Mesothelial cell of epicardium (in vitro differentiated cells): Measurements from ENCODE around the gene FNDC7. TPM values are rescaled to one million over a fixed set of nuclear protein-coding genes. Genes with fewer than 3 reads are reported as not detected.

ENCODE experiments used
- DNase-seq, 2 experiments: peaks; one replicate each; pipeline ENCODE4 v3.0.0; 2021; ENCODE audit warnings: low spot score in 2 of 2; ENCODE audit not compliant: unreplicated experiment in 2 of 2
- H3K27ac Mint-ChIP-seq: 2 replicates; pipeline ENCODE4 v1.8.0; 2021; ENCODE audit warnings: mixed read lengths
- H3K27me3 Mint-ChIP-seq: 2 replicates; pipeline ENCODE4 v1.8.0; 2021; ENCODE audit warnings: low read depth, mixed read lengths
- H3K36me3 Mint-ChIP-seq: 2 replicates; pipeline ENCODE4 v1.8.0; 2021; ENCODE audit warnings: mixed read lengths
- H3K4me1 Mint-ChIP-seq: 2 replicates; pipeline ENCODE4 v1.8.0; 2021; ENCODE audit warnings: mixed read lengths
- H3K4me3 Mint-ChIP-seq: 2 replicates; pipeline ENCODE4 v1.8.0; 2021; ENCODE audit warnings: mild to moderate bottlenecking, moderate library complexity, mixed read lengths
- H3K9me3 Mint-ChIP-seq: 2 replicates; pipeline ENCODE4 v1.8.0; 2021; ENCODE audit warnings: mixed read lengths
- total RNA-seq: library from RNA; stranded (reverse); gene quantifications from 3 replicates; pipeline ENCODE4 v1.2.1, GENCODE V29; 2021
- TF ChIP-seq, protein P1 (sequence below): fragments of 200-600 bp; sonication (generic); IDR thresholded peaks from one replicate; pipeline ENCODE4 v1.5.0; 2021; ENCODE audit warnings: antibody characterized with exemption; ENCODE audit not compliant: unreplicated experiment

Gene FNDC7
- total RNA-seq, 1 donor from 2014 or later, result 0.13 TPM

DNA sequence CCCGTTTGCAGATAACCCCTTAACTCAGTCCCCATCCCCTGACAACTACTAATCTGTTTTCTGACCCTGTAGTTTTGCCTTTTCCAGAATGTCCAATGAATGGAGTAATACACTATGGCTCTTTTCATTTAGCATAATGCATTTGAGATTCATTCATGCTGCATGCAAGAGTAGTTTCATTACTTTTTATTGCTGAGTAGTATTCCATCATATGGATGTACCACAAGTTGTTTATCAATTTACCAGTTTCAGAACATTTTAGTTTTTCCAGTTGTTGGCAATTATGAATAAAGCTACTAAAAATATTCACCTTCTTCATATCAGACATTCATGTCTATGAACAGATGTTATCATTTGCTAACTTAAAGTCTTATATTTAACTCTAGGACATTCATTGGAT is 79.1 kb downstream of the FNDC7 start:
- Mint-ChIP-seq H3K4me1 (peaks cover 5% of the 10 kb centered on the region), H3K27me3 (no peaks in the 10 kb centered on the region), H3K4me3 (no peak overlapping the region), H3K27ac (no peak overlapping the region), H3K36me3 (peaks cover 68% of the 10 kb centered on the region), H3K9me3 (peaks cover 39% of the 10 kb centered on the region)
- no peak for DNase-seq
- TF ChIP-seq, protein P1, sequence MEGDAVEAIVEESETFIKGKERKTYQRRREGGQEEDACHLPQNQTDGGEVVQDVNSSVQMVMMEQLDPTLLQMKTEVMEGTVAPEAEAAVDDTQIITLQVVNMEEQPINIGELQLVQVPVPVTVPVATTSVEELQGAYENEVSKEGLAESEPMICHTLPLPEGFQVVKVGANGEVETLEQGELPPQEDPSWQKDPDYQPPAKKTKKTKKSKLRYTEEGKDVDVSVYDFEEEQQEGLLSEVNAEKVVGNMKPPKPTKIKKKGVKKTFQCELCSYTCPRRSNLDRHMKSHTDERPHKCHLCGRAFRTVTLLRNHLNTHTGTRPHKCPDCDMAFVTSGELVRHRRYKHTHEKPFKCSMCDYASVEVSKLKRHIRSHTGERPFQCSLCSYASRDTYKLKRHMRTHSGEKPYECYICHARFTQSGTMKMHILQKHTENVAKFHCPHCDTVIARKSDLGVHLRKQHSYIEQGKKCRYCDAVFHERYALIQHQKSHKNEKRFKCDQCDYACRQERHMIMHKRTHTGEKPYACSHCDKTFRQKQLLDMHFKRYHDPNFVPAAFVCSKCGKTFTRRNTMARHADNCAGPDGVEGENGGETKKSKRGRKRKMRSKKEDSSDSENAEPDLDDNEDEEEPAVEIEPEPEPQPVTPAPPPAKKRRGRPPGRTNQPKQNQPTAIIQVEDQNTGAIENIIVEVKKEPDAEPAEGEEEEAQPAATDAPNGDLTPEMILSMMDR, result no peak

Other genes starting within 250 kb of the FNDC7 start
- 12.4 to 13.9 TPM (median 12.6 TPM) in 3 replicates for gene EEIG2, start 152.8 kb upstream of the FNDC7 start, total RNA-seq
- gene HENMT1, start 51.8 kb upstream of the FNDC7 start, total RNA-seq, result 6.7 to 8.5 TPM (median 6.7 TPM) in 3 replicates
- 59.0 to 62.4 TPM (median 59.6 TPM) in 3 replicates for gene PRPF38B, start 20.6 kb upstream of the FNDC7 start, total RNA-seq
- gene STXBP3, start 33.8 kb downstream of the FNDC7 start, total RNA-seq, result 37.8 to 43.1 TPM (median 40.9 TPM) in 3 replicates
- gene AKNAD1, start 144.2 kb downstream of the FNDC7 start, total RNA-seq, result 0.27 TPM in 1 of 3 replicates, not detected in the others
- 9.6 to 11.7 TPM (median 10.4 TPM) in 3 replicates for gene GPSM2, start 164.1 kb downstream of the FNDC7 start, total RNA-seq